Stimulated activated CD4-positive, alpha-beta T cell treated with anti-CD3 and anti-CD28 coated beads, Interleukin-15, amount 100 ng/mL, for 1 hour (primary cell): ENCODE measurements around the gene TENM4.

Source experiments
- DNase-seq, 2 donors: peaks; one replicate each; pipeline ENCODE4 v3.0.0-alpha.2; 2020; ENCODE audit warnings: low read depth in 1 of 2, low spot score in 1 of 2

Gene TENM4

DNA sequence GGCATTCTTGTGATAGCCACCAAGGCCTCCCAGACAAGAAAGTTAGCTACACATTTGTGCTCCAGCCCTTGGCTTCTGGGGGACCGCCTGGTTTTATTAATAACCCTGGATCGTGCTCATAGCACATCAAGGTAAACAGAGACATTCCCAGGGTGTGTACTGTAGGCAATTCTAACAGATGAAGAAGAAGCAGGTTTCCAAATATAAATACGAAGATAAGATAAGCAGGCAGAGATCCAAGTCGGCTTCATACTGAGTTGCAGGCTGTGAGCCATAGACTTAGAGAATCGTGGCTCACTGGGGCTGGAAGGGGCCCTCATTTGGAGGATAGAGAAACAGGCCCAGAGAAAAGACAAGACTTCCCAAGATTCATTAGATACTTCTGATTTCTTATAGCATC, 131.4 kb downstream of the TENM4 start:
- DNase-seq, result no peak

DNA sequence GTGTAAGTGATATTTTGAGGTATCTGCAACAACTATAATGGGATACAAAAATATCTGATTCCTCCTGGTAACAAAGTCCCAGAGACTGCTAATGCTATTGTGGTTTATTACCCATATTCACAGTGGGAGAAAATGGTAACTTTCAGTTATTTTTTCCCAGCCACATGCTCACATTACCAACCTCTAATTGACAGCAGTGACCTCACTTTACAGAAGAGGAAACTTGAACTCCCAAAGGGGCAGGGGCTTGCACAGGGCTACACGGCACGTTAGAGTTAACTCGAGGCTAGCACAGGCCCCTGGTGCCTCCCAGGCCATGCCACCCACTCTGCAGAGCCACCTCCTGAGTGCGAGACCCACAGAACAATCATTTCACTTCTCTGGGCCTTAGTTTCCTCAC, 132.4 kb downstream of the TENM4 start:
- no peak for DNase-seq

DNA sequence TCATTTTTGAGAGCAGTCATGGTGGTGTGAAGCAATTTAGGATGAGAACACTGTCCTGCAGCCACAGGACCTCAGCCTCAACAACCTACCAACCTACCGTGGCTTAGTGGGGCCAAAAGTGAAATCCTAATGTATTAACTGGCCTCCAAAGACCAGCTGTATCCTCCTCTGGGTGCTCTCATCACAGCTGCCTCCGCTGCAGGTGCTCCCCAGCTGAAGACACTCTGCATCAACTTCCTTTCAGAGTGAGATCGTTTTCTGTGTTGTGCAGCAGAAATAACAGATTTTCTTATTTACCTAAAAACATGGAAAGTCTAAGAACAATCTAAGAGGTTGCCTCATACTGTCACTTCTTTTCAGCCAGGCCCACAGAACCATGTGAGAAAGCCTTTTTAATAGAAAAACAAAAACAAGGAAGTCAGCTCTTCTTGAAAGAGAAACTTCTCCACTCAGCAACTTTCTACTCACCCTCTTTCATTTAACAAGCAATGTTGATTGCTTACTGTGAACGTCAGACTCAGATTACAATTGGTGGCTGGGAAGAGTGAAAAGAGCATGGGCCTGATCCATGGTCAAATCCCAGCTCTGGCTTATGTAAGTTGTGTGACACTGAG, 136.1 kb downstream of the TENM4 start:
- DNase-seq, result no peak

GRCh38 chr11:79296141-79296540, 144.7 kb downstream of the TENM4 start:
- no peak for DNase-seq

DNA sequence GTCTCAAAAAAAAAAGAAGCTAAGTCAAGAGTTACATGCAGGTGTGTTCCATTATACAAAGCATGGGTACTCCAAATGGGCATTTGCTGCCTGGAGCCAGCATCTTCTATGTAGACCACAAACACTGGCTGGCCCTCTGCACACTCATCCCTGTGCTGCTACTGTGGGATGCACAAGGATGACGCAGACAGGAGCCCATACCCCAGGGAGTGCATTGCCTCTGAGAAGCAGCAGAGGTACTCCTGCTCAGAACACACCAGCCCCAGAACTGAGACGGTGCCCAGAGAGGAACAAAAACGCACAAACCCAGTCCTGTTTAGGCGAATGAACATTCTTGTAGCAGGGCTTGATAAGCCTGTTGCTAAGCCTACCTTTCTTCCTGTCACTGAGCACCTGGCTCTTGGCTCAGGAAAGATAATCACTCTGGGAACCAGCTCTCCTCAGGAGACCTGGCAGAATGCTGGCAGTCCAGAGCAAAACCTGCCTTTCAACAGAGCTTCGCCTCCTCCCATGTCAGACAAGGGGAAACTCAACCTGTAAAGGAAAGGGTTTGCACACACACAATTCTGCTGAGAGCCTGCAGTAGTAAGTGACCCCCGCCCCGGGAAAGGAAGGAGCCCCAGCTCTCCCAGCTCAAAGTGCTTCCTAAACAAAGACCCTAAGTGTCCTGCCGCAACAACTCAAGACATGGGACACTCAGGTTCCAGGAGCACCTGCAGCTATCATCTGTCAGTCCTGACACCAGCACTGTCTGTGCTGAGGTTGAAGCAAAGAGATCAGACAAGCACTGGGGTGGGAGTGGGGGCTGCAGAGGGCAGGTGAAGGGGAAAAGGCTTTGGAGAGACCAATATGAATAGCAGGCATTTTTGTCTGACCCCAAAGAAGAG, 145.7 kb downstream of the TENM4 start:
- DNase-seq, result no peak

DNA sequence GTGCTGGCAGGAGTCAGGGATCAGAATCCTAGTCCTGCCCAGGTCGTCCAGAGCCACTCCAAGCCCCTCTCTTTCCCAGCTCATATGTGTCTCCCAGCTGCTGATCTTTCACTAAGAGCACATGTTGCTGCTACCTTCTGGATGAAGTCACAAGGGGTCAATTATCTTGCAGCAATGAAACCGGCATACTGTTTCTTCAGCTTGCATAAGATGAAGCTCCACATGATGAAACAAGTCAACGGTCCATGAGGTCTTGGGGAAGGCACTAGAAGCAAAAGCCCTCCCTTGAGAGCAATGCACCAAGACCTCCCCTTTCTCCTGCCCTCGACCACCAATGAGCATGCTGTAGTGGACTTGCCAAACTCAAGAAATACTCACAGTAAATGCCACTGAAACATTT, 148.9 kb downstream of the TENM4 start:
- no peak for DNase-seq

- no peak for DNase-seq
These were observed 150.1 kb downstream of the TENM4 start for GRCh38 chr11:79290761-79291160.

- DNase-seq, result no peak
These were observed 152.9 kb downstream of the TENM4 start for GRCh38 chr11:79287952-79288351.

DNA sequence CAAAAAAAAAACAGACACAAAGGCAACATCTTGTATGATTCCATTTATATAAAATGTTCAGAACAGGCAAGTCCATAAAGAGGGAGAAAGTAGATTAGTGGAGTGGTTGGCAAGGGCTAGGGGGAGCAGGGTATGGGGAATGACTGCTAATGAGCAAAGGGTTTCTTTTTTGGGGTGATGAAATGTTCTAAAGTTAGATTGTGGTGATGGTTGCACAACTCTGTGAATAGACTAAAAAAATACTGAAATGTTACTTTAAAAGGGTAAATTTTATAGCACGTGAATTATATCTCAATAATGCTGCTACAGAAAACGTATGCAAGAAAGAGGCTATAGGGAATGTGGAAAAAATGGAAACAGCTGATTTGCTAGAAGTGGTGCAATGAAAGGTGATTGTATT, 155.1 kb downstream of the TENM4 start:
- no peak for DNase-seq

GRCh38 chr11:79276736-79277325, 164.0 kb downstream of the TENM4 start:
- no peak for DNase-seq

GRCh38 chr11:79274636-79275331, 166.0 kb downstream of the TENM4 start:
- no peak for DNase-seq

DNA sequence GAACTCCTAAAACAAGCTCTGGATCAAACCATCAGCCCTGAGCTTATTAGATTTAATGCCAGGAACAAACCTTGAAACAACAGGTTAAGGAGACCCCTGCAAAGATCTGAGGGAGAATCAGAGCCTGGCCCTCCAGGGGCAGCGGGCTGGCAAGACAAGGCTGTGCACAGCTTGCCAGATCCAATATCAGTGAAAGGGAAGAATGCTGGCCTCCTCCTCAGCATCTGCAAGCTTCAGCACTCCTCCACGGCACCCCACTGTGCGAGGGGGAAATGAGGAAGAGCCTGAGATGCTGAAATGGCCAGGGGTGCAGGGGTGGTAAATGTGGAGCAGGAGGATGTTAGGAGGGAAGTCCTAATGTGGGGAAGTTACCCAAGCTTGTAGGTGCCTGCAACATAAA, 167.0 kb downstream of the TENM4 start:
- DNase-seq, result no peak

- DNase-seq, result no peak
These were observed 171.1 kb downstream of the TENM4 start for GRCh38 chr11:79269611-79270307.

DNA sequence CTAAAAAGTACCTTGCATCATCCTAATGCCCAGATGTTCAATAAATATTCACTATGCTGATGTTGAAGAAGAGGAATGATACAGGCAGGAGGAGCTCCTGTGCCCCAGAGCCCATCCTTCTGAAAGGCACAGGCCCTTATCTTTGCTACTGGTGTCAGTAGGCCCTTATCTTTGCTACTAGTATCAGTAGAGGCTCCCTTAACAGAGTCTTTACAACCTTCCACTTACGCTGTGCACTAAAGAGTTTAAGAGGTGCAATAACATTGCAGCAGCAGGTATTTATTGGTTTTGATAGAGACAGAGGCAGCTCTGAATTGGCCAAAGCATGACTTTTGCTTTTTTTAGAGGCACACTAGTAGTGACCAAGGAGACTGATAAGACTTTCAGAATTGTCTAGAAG, 174.4 kb downstream of the TENM4 start:
- DNase-seq, result no peak

GRCh38 chr11:79265756-79266322, 175.0 kb downstream of the TENM4 start:
- no peak for DNase-seq

DNA sequence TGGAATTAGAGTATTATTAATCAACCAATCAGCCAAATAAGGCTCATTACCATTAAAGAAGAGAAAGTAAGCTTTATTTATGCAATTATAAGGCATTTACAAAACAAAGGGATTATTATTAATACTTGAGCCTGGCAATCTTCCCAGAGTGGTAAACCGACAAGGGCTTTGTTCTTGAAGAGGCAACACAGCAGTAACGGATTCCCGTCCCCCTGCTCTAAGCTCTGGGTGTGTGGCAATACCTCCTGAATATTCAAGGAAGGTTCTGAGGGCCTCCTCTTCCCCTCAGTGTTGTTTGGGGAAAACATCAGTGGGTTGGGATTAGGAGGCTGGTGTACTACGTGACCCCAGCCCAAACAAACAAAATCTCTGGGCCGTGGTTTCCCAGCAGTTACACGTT, 176.5 kb downstream of the TENM4 start:
- DNase-seq, result no peak

DNA sequence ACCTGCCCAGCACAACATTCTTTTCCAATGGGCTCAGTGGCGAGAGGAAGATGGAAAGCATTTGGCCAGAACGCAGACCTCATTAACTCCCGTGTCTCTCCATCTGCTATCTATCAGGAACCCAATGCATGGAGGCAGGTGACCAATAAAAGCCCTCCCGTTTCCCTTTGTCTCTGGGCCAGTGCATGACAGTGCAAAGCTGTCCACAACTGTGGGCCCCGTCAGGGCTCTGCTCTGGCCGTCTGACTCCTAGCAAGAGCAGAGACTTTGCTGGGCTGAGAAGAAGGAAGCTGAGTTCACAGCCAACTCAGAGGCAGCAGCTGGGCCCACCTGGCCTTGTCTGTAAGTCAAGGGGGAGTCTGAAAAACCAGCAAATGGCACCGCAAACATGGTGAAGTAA, 177.8 kb downstream of the TENM4 start:
- DNase-seq, result no peak

- DNase-seq, result no peak
These were observed 178.6 kb downstream of the TENM4 start for GRCh38 chr11:79262221-79262620.

DNA sequence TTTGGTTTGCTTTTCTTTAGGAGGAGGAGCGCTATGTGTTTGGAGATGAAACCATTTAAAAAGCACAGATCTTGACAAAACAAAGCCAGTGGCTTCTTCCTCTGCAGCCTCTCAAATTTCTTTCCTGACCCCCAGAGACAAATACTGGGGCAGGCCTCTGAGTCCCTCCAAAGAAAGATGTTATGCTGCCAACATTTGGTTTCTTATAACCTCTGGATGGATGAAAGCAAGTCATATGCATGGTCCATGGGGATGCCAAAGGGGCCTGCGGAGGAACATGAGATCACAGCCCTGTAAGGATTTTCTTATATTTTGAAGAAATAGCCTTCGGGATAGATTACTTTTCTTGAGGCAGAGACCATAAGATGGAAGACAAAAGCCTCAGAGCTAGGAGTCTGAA, 179.1 kb downstream of the TENM4 start:
- DNase-seq, result no peak

- DNase-seq, result no peak
These were observed 181.0 kb downstream of the TENM4 start for GRCh38 chr11:79259800-79260199.

DNA sequence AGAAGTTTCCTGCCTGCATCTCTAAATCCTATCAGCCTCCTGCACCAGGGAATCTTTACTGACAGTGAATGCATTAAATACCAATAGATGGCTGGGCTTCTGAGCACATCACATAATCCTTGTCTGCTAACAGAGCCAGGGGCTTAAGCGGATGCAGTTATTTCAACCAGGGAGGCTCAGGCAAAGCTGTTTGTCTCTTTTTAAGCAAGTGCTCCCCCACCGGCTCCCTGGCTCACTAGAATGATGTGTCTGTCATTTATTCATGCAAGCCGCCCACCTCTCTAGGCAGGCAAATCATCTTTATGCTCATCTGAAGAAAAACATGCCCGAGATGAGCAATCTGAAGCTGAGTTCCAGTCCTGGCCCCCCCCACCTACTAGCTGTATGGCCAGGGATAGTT, 182.3 kb downstream of the TENM4 start:
- DNase-seq, result no peak
